HG02943 (cell line): ENCODE measurements around the gene CAMTA1.
"Not testable (repeated sequence)": the region's sequence is repeated elsewhere in the genome, so short reads cannot be mapped to it uniquely, and the experiment has no call there.

Source experiments
- ATAC-seq: cut with Tn5 transposase; IDR thresholded peaks from one replicate; pipeline ENCODE4 v1.9.1; 2021; ENCODE audit warnings: mild to moderate bottlenecking, low read depth, moderate library complexity; ENCODE audit not compliant: unreplicated experiment

Gene CAMTA1

GRCh38 chr1:7679873-7680206 is 894.6 kb downstream of the CAMTA1 start:
- ATAC-seq, result no peak

GRCh38 chr1:7680207-7680954 is 895.1 kb downstream of the CAMTA1 start:
- ATAC-seq, result no peak

GRCh38 chr1:7680955-7681268 is 895.7 kb downstream of the CAMTA1 start:
- no peak for ATAC-seq

GRCh38 chr1:7681401-7681800 is 896.1 kb downstream of the CAMTA1 start:
- ATAC-seq, result no peak

DNA sequence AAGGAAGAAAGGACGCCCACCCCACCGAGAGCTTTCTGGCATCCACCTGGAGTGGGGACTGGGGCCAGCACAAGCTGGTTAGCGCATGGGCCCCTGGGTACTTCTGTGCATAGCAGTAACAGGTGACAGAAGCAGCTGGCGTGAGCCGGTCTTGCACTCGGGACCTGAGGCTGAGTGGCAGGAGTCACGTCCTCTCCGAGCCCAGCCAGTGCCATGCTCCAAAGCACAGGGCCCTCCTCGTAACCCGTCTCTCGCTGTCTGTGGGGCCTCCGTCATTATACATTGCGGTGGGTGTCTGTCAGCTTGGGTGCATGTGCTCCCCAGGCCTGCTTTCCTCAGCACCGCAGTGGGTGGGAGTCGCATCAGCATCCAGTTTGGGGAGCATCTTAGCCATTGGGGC is 898.3 kb downstream of the CAMTA1 start:
- ATAC-seq, result no peak

DNA sequence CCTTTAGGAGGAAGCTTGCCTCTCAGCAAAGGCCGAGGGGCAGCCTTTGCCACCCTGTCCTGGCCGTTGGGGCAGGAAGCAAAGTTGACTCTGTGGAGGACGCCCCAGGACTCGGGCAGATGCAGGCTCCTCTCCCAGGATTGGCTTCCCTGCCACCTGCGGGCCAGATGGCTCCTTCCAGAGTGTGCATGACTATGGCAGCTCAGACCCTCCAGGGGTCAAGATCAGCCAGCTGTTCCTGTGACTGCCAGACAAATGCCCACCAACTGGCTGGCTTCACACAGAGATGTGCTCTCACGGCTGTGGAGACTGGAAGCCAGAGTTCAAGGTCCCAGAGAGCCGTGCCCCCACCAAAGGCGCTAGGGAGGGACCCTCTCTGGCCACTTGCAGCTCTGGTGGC is 898.9 kb downstream of the CAMTA1 start:
- no peak for ATAC-seq

DNA sequence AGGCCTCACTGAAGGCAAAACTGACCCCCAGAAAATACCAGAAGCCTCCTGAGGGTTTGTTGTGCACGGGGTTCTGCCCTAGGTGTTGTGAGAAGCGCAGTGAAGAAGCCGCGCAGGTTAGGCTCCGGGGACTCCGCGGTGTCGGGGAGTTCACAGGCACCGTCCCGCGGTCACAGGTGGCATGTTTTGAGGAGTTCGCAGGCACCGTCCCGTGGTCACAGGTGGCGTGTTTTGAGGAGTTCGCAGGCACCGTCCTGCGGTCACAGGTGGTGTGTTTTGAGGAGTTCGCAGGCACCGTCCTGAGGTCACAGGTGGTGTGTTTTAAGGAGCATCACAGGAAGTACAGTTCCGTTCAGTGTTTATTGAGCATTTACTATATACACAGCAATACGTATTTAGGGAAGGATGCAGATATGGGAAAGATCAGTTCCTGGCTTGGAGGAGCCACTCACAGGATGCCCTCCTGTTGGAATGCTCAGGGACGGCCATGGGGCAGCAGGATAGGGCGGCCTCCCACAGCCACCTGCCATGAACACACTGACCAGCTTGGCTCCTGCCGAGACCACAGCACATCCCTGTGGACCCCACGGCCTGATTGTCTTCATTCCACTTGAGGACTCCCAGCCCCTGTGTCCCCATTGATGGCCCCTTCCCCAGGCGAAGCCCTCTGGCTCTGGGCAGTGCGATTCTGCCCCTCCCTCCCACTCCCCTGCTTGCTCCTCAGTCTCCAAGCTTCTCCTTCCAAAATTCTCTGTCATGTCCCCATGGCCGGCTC is 899.8 kb downstream of the CAMTA1 start:
- ATAC-seq, result no peak

GRCh38 chr1:7686301-7686850 is 901.1 kb downstream of the CAMTA1 start:
- ATAC-seq, result no peak

DNA sequence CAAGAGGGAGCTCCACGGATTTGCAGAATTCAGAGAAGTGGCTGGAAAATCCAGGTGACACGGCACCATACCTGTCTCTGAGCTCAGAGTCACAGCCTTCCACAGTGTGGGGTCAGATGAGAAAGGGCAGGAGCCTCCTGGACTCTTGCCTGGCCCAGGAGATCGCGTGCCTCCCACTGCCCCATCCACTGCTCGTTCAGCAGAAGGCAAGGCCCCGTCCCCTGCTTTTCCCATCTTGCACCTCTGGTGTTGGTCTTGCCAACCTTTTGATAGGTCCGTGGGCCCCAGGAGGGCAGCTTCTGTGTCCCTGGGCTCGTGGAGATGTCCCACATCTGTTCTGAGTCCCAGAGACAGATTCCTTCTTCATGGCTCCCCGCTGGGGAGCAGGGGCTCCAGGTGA is 902.2 kb downstream of the CAMTA1 start:
- no peak for ATAC-seq

GRCh38 chr1:7688659-7689058 is 903.4 kb downstream of the CAMTA1 start:
- ATAC-seq, result no peak

DNA sequence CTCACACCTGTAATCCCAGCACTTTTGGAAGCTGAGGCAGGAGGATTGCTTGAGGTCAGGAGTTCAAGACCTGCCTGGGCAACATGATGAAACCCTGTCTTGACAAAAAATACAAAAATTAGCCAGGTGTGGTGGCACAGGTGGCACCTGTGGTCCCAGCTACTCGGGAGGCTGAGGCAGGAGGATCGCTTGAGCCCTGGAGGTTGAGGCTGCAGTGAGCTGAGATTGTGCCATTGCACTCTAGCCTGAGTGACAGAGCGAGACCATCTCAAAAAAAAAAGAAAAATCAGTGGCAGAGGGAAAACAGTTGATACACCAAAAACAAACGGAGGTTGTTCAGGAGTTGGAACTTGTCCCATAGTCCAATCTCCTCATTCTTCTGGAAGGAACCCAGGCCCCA is 904.1 kb downstream of the CAMTA1 start:
- not testable (repeated sequence) for ATAC-seq

DNA sequence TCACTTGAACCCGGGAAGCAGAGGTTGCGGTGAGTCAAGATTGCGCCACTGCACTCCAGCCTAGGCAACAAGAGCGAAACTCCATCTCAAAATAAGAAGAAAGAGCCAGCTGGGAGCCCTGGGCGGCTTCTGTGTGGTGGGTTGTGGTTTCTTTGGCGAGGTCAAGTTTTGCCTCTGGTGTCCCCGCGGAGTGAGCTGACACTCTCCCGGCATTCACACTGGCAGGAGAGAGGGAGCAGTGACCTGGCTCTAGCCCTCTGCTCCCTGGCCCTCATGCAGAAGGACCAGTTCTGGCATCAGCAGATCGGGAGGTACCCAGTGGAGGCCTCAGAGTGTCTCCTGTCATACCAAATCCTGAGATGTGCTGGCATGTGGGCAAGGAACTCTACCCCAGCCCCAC is 904.8 kb downstream of the CAMTA1 start:
- ATAC-seq, result no peak

- ATAC-seq, result no peak
Measured at GRCh38 chr1:7690496-7691182, 905.4 kb downstream of the CAMTA1 start.

- no peak for ATAC-seq
Measured at GRCh38 chr1:7691576-7691975, 906.3 kb downstream of the CAMTA1 start.

DNA sequence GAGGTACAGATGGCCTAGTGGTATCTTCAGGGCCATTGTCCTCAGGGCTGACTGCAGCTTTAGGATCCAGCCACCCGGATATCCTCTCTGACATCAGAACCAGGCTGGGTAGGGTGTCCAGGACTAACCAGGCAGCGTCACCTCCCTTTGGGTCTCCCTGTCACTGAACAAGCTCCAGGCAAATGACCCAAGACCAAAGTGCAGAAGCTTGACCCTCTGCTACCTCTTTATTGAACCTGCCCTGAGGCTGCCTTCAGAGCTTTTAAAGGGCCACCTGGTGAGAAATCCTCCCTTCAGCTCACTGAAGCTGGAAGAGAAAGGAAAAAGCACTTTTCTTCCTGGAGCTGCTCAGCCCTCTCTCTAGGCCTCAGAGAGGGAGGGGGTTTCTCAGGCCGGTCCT is 906.8 kb downstream of the CAMTA1 start:
- no peak for ATAC-seq

GRCh38 chr1:7693037-7693436 is 907.8 kb downstream of the CAMTA1 start:
- ATAC-seq, result not testable (repeated sequence)

DNA sequence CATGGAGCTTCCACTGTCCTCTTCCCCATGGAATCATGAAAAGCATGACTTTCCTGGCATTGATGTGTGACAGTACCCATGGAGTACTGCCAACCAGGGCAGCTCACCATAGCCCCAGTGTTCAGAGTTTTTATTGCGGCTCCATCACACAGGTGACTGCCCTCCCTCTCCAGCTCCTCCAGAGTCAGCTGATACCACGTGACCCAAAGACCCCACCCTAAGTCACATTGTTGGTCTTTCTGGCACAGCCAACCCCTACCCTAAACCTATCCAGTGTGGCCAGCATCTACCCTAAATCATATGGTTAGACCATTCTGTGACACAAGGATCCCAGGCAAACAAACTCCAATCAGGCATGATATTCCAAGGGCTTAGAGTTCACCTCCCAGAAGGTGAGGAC is 908.4 kb downstream of the CAMTA1 start:
- no peak for ATAC-seq

DNA sequence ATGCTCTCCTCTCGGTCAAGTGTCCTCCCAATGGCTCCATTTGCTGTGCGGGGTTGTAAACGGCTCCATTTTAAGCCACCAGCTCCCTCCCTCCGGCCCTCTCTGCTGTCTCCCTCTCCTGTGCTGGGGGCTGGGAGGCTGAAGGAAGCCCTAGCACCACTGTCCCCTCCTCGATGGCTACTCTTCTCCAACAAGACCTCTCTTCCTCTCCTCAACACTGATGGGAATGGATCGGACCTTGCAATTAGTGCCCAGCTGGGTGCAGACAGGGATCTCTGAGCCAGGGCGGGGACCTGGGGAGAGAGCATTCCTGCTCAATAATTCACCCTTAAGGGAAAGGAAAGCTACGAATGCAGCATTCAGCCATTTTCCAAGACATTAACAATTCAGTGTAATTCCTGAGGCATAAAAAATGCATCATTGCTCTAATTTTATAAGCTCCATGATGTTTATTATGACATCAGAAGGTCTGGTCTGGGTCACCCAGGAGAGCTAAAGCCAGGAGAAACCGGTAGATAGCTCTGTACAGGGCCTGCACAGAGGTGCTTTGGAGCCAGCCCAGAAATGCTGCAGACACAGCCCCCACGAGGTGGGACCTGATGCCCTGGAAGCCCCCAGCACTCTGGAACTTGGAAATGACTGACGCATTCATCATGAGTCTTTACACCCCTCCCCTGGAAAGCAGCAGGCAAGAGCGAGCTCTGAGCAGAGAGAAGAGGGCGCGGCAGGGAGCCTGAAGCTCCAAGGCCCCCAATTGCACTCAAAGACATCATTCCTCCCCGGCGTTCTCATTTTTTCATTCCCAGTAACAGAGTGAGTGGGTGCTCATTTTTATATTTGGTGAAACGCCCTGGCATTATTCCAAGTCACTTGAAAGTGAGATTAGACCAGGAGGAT is 909.6 kb downstream of the CAMTA1 start:
- ATAC-seq, result no peak

- no peak for ATAC-seq
Measured at GRCh38 chr1:7695497-7696117, 910.4 kb downstream of the CAMTA1 start.

GRCh38 chr1:7698641-7699040 is 913.4 kb downstream of the CAMTA1 start:
- ATAC-seq, result no peak
